Tibial nerve (tissue), 4 donors: ENCODE results near the gene SPTB. TPM values are rescaled to one million over a fixed set of nuclear protein-coding genes. Genes with fewer than 3 reads are reported as not detected.
A peak's percentile ranks its signal among the peaks of the same experiment; 100 is the strongest.

ENCODE experiments used
- DNase-seq, 2 donors: peaks; one replicate each; pipeline ENCODE4 v3.0.0-alpha.2; 2019; ENCODE audit warnings: low spot score in 2 of 2
- H3K27ac ChIP-seq, 4 donors: fragments of 200-600 bp; sonication (generic) in 3 of 4; one replicate each; pipeline ENCODE4 v1.5.1; 2017 to 2019; ENCODE audit warnings: mild to moderate bottlenecking in 1 of 4
- H3K27me3 ChIP-seq, 2 donors: fragments of 200-600 bp; sonication (generic) in 1 of 2; one replicate each; pipeline versions ENCODE4 v1.5.1 to v1.6.0; 2017 to 2019
- H3K36me3 ChIP-seq, 3 donors: fragments of 200-600 bp; sonication (generic); one replicate each; pipeline ENCODE4 v1.5.1; 2018 to 2019
- H3K4me1 ChIP-seq, 4 donors: fragments of 200-600 bp; sonication (generic) in 3 of 4; one replicate each; pipeline ENCODE4 v1.5.1; 2017 to 2019
- H3K4me3 ChIP-seq, 4 donors: fragments of 200-600 bp; sonication (generic) in 3 of 4; one replicate each; pipeline ENCODE4 v1.5.1; 2017 to 2019; ENCODE audit warnings: mild to moderate bottlenecking in 1 of 4, moderate library complexity in 1 of 4
- H3K9me3 ChIP-seq, 4 donors: fragments of 200-600 bp; sonication (generic) in 3 of 4; one replicate each; pipeline ENCODE4 v1.5.1; 2017 to 2019
- CTCF ChIP-seq, 5 experiments: fragments of 200-600 bp in 3 of 5; fragments of 450-650 bp in 2 of 5; sonication (generic) in 3 of 5; IDR thresholded peaks; one replicate each; pipeline ENCODE4 v1.5.1; 2016 to 2019; ENCODE audit warnings: antibody characterized with exemption in 5 of 5, mild to moderate bottlenecking in 3 of 5, moderate library complexity in 2 of 5
- EP300 ChIP-seq, 2 donors: sonication (generic); formaldehyde crosslinking; IDR thresholded peaks; one replicate each; pipeline ENCODE4 v1.6.1; 2017; ENCODE audit warnings: antibody characterized with exemption in 2 of 2, mild to moderate bottlenecking in 1 of 2
- POLR2A ChIP-seq, 2 donors: fragments of 450-650 bp; IDR thresholded peaks; one replicate each; pipeline ENCODE4 v1.6.1; 2017; ENCODE audit warnings: antibody characterized with exemption in 2 of 2, mild to moderate bottlenecking in 2 of 2, moderate library complexity in 2 of 2
- WGBS, 2 donors: methylation state at CpG; one replicate each; pipeline ENCODE4 v1.1.5; 2018; 5-methylcytosine and 5-hydroxymethylcytosine counted together
- total RNA-seq, 4 donors: library from RNA; depleted of rRNA; stranded (reverse); fragments of >200 nt; gene quantifications; one replicate each; pipeline ENCODE4 v1.1.0, GENCODE V29; 2016

SPTB gene
- total RNA-seq, 4 donors from 2014 or later, result 4.5 to 12.6 (median 9.2) TPM

- Histone ChIP-seq H3K27me3 (no peaks in the 10 kb centered on the region), H3K4me3 (no peak overlapping the region), H3K9me3 (no peaks in the 10 kb centered on the region), H3K4me1 (peaks cover 0 to 14% (median 12%) of the 10 kb centered on the region in 4 donors), H3K27ac (no peak overlapping the region), H3K36me3 (no peaks in the 10 kb centered on the region)
- DNase-seq, result no peak
- no peak for TF ChIP-seq POLR2A (IDR thresholded peaks at IDR 0.05)
- peak; percentile 9 to 35 (median 32) for TF ChIP-seq CTCF (IDR thresholded peaks at IDR 0.05)
- no peak for TF ChIP-seq EP300 (IDR thresholded peaks at IDR 0.05)
- 11 to 25% methylated on average over 3 of the region's 3 CpGs for WGBS, 2 donors
These were observed 31.3 kb upstream of the SPTB start for GRCh38 chr14:64910847-64911495.

GRCh38 chr14:64906022-64906421, 26.3 kb upstream of the SPTB start:
- no peak for DNase-seq
- Histone ChIP-seq H3K27me3 (no peaks in the 10 kb centered on the region), H3K27ac (no peak overlapping the region), H3K4me1 (no peaks in the 10 kb centered on the region), H3K9me3 (no peaks in the 10 kb centered on the region), H3K4me3 (no peak overlapping the region), H3K36me3 (no peaks in the 10 kb centered on the region)
- 61 to 72% methylated on average over 6 of the region's 6 CpGs for WGBS, 2 donors
- TF ChIP-seq EP300 (IDR thresholded peaks at IDR 0.05), result no peak

- 75 to 85% methylated on average over 1 of the region's 1 CpG for WGBS, 2 donors
These were observed 20.3 kb upstream of the SPTB start for GRCh38 chr14:64899958-64900357.

GRCh38 chr14:64891839-64892375, 12.2 kb upstream of the SPTB start:
- WGBS, 2 donors, result 50% methylated on average over 2 of the region's 2 CpGs
- Histone ChIP-seq H3K9me3 (no peaks in the 10 kb centered on the region), H3K36me3 (no peaks in the 10 kb centered on the region), H3K27me3 (peaks cover 0 to 3% of the 10 kb centered on the region in 2 donors), H3K4me3 (no peak overlapping the region), H3K4me1 (no peaks in the 10 kb centered on the region), H3K27ac (no peak overlapping the region)
- TF ChIP-seq POLR2A (IDR thresholded peaks at IDR 0.05), result no peak
- no peak for TF ChIP-seq EP300 (IDR thresholded peaks at IDR 0.05)
- peak; percentile 30 to 78 (median 41) for TF ChIP-seq CTCF (IDR thresholded peaks at IDR 0.05)
- DNase-seq, result peak in 1 of 2 donors; percentile 55

More at GRCh38 chr14:64899958-64900357, 20.3 kb upstream of the SPTB start:
- H3K9me3 ChIP-seq, result no peaks in the 10 kb centered on the region
- H3K27me3 ChIP-seq, result no peaks in the 10 kb centered on the region
- no peak for DNase-seq
- TF ChIP-seq POLR2A (IDR thresholded peaks at IDR 0.05) (no peak), EP300 (IDR thresholded peaks at IDR 0.05) (no peak)
- H3K36me3 ChIP-seq, result no peaks in the 10 kb centered on the region
- H3K4me1 ChIP-seq, result no peaks in the 10 kb centered on the region
- no peak overlapping the region for H3K4me3 ChIP-seq
- H3K27ac ChIP-seq, result no peak overlapping the region

- 86 to 92% methylated on average over 4 of the region's 4 CpGs for WGBS, 2 donors
- Histone ChIP-seq H3K4me3 (no peak overlapping the region), H3K27ac (no peak overlapping the region), H3K36me3 (no peaks in the 10 kb centered on the region), H3K4me1 (no peaks in the 10 kb centered on the region), H3K27me3 (peaks cover 0 to 3% of the 10 kb centered on the region in 2 donors), H3K9me3 (no peaks in the 10 kb centered on the region)
- TF ChIP-seq EP300 (IDR thresholded peaks at IDR 0.05) (no peak), POLR2A (IDR thresholded peaks at IDR 0.05) (no peak), CTCF (IDR thresholded peaks at IDR 0.05) (no peak)
- no peak for DNase-seq
These were observed 11.6 kb upstream of the SPTB start for GRCh38 chr14:64891173-64891838.

GRCh38 chr14:64889352-64889751, 9.6 kb upstream of the SPTB start:
- no peaks in the 10 kb centered on the region for H3K4me1 ChIP-seq
- H3K27me3 ChIP-seq, result peaks cover 0 to 3% of the 10 kb centered on the region in 2 donors
- DNase-seq, result no peak
- no peak overlapping the region for H3K27ac ChIP-seq
- TF ChIP-seq POLR2A (IDR thresholded peaks at IDR 0.05) (no peak), EP300 (IDR thresholded peaks at IDR 0.05) (no peak), CTCF (IDR thresholded peaks at IDR 0.05) (no peak)
- no peaks in the 10 kb centered on the region for H3K9me3 ChIP-seq
- no peaks in the 10 kb centered on the region for H3K36me3 ChIP-seq
- H3K4me3 ChIP-seq, result no peak overlapping the region
- 92 to 95% methylated on average over 6 of the region's 6 CpGs for WGBS, 2 donors
